Right lobe of liver (tissue), 4 donors: Measurements from ENCODE around the gene LHX4.

Experiments used
- CTCF ChIP-seq, 4 donors: fragments of 200-600 bp in 3 of 4; fragments of 450-650 bp in 1 of 4; IDR thresholded peaks; one replicate each; pipeline versions ENCODE4 v1.5.1 to v1.8.0; 2016 to 2022; ENCODE audit warnings: antibody characterized with exemption in 4 of 4, mild to moderate bottlenecking in 2 of 4
- POLR2A ChIP-seq: fragments of 450-650 bp; IDR thresholded peaks from one replicate; pipeline ENCODE4 v1.6.1; 2017; ENCODE audit warnings: antibody characterized with exemption, mild to moderate bottlenecking
- donor health status: DM: no; HTN: no; CAD: no.
- donor health status: DM: no; HTN: no; CAD: no.
- donor health status: DM: no; HTN: yes; CAD: no.

- TF ChIP-seq CTCF (IDR thresholded peaks at IDR 0.05) (no peak), POLR2A (no peak)
Observed at GRCh38 chr1:180219776-180220175, 10.3 kb upstream of the LHX4 start.
